Body of pancreas (tissue), 4 donors: ENCODE data around the gene STIM2.

Experiments
- CTCF ChIP-seq, 7 experiments: fragments of 450-650 bp in 4 of 7; fragments of 200-600 bp in 3 of 7; sonication (generic) in 3 of 7; IDR thresholded peaks; one replicate each; pipeline ENCODE4 v1.5.1; 2016 to 2019; ENCODE audit warnings: antibody characterized with exemption in 7 of 7
- POLR2A ChIP-seq, 3 donors: fragments of 450-650 bp; IDR thresholded peaks; one replicate each; pipeline ENCODE4 v1.6.1; 2016; ENCODE audit warnings: antibody characterized with exemption in 3 of 3, mild to moderate bottlenecking in 2 of 3

GRCh38 chr4:27017623-27018022, 157.0 kb downstream of the STIM2 start:
- no peak for TF ChIP-seq CTCF (IDR thresholded peaks at IDR 0.05)
- TF ChIP-seq POLR2A (IDR thresholded peaks at IDR 0.05), result no peak
